K562 (cell line): Measurements from ENCODE around the gene MTFMT. TPM values are rescaled to one million over a fixed set of nuclear protein-coding genes. Genes with fewer than 3 reads are reported as not detected.

Experiments
- ARHGAP35 ChIP-seq: fragments of 450-650 bp; IDR thresholded peaks from 2 replicates; pipeline ENCODE4 v1.6.1; 2018; ENCODE audit not compliant: partially characterized antibody
- C11orf30 ChIP-seq: fragments of 450-650 bp; IDR thresholded peaks from 2 replicates; pipeline ENCODE4 v1.6.1; 2016; ENCODE audit warnings: low read depth, mild to moderate bottlenecking
- CBX3 ChIP-seq, 2 experiments: IDR thresholded peaks; 1 replicate in 1 of 2; 2 replicates in 1 of 2; pipeline ENCODE4 v1.6.1; 2012; ENCODE audit warnings: inconsistent platforms in 2 of 2, low read length in 2 of 2, borderline replicate concordance in 1 of 2, control low read depth in 1 of 2
- GTF2F1 ChIP-seq: IDR thresholded peaks from 2 replicates; pipeline ENCODE4 v1.6.1; 2011; ENCODE audit warnings: low read depth, low read length, improper control_type of control experiment
- HDAC2 ChIP-seq: fragments of 450-650 bp; IDR thresholded peaks from 2 replicates; pipeline ENCODE4 v1.6.1; 2016; ENCODE audit warnings: mild to moderate bottlenecking
- HNRNPH1 ChIP-seq: fragments of 200-400 bp; formaldehyde crosslinking; optimal IDR thresholded peaks from 2 replicates; pipeline ENCODE3; 2017; ENCODE audit warnings: low read depth, mild to moderate bottlenecking, low read length, moderate library complexity
- LARP7 ChIP-seq: fragments of 450-650 bp; IDR thresholded peaks from 2 replicates; pipeline ENCODE4 v1.6.1; 2016
- MAFG ChIP-seq: fragments of 450-650 bp; conservative IDR thresholded peaks from 2 replicates; pipeline ENCODE4 v1.6.1; 2016; ENCODE audit warnings: missing genetic modification characterization, missing compliant biosample characterization
- MTA1 ChIP-seq: fragments of 450-650 bp; IDR thresholded peaks from 2 replicates; pipeline ENCODE4 v1.6.1; 2017; ENCODE audit warnings: borderline replicate concordance
- MTF1 ChIP-seq: fragments of 250-450 bp; sonication (Bioruptor Pico); IDR thresholded peaks from 2 replicates; pipeline ENCODE4 v1.9.0; 2021; ENCODE audit warnings: moderate library complexity, mild to moderate bottlenecking, inconsistent platforms, borderline replicate concordance
- NCOA6 ChIP-seq: fragments of 450-650 bp; IDR thresholded peaks from 2 replicates; pipeline ENCODE4 v1.6.1; 2017; ENCODE audit warnings: mild to moderate bottlenecking
- POLR3G ChIP-seq: IDR thresholded peaks from 2 replicates; pipeline ENCODE4 v1.6.1; 2011; ENCODE audit not compliant: insufficient read length, insufficient replicate concordance; ENCODE audit errors: extremely low read depth
- RAD21 ChIP-seq, 2 experiments: fragments of 250-450 bp in 1 of 2; fragments of 450-650 bp in 1 of 2; sonication (Bioruptor Pico) in 1 of 2; formaldehyde crosslinking in 1 of 2; IDR thresholded peaks in 1 of 2; conservative IDR thresholded peaks in 1 of 2; 2 replicates each; pipeline versions ENCODE4 v1.4.0 to v1.8.0; 2020 to 2022; ENCODE audit warnings: mild to moderate bottlenecking in 2 of 2, moderate library complexity in 1 of 2
- RBBP5 ChIP-seq: fragments of 200-600 bp; sonication (generic); IDR thresholded peaks from 2 replicates; pipeline ENCODE4 v1.6.1; 2012; ENCODE audit warnings: borderline replicate concordance, mild to moderate bottlenecking, low read length, control low read depth, inconsistent platforms; ENCODE audit not compliant: insufficient read depth, poor library complexity, severe bottlenecking
- YY1 ChIP-seq, 3 experiments: IDR thresholded peaks; 2 replicates each; pipeline ENCODE4 v1.6.1; 2011; ENCODE audit warnings: low read length in 2 of 3, mild to moderate bottlenecking in 2 of 3, moderate library complexity in 2 of 3, borderline replicate concordance in 1 of 3, control low read depth in 1 of 3, low read depth in 1 of 3; ENCODE audit not compliant: insufficient read depth in 3 of 3, insufficient replicate concordance in 2 of 3, control insufficient read depth in 1 of 3, insufficient read length in 1 of 3; ENCODE audit errors: extremely low read depth in 1 of 3
- ZBTB43 ChIP-seq: sonication (generic); formaldehyde crosslinking; IDR thresholded peaks from 2 replicates; pipeline ENCODE4 v1.8.0; 2023; ENCODE audit warnings: mild to moderate bottlenecking, missing genetic modification reagents
- ZHX1 ChIP-seq: fragments of 150-350 bp; conservative IDR thresholded peaks from 2 replicates; pipeline ENCODE4 v1.6.1; 2014; ENCODE audit warnings: low read length
- ZNF133 ChIP-seq: fragments of 250-450 bp; sonication (Bioruptor Pico); IDR thresholded peaks from 2 replicates; pipeline ENCODE4 v1.4.0; 2020; ENCODE audit warnings: mild to moderate bottlenecking
- ZNF23 ChIP-seq: fragments of 250-450 bp; sonication (Bioruptor Pico); IDR thresholded peaks from 2 replicates; pipeline ENCODE4 v1.4.0; 2020; ENCODE audit warnings: mild to moderate bottlenecking
- ZNF79 ChIP-seq: fragments of 250-450 bp; sonication (Bioruptor Pico); IDR thresholded peaks from 2 replicates; pipeline ENCODE4 v1.4.0; 2020; ENCODE audit warnings: low read depth, mild to moderate bottlenecking, moderate library complexity
- ZSCAN32 ChIP-seq: fragments of 450-650 bp; formaldehyde crosslinking; IDR thresholded peaks from 2 replicates; pipeline ENCODE4 v1.4.0; 2020; ENCODE audit warnings: mild to moderate bottlenecking, moderate library complexity
- polyA plus RNA-seq, 8 experiments: library from polyadenylated mRNA; depleted of rRNA in 4 of 8; stranded (reverse) in 5 of 8; unstranded in 3 of 8; fragments of >200 nt; fragmentation: Nextera tagmentation in 2 of 8; fragmentation: Illumina TruSeq in 1 of 8; extraction: Ambion mirVana in 2 of 8; extraction: Trizol in 1 of 8; gene quantifications; 2 replicates each; pipeline versions ENCODE4 v1.2.1 to v1.2.3, GENCODE V29; 2011 to 2014; ENCODE audit warnings: inconsistent platforms in 1 of 8, missing spikeins in 1 of 8
- total RNA-seq, 7 experiments: library from RNA; depleted of rRNA in 6 of 7; stranded (reverse); fragments of >200 nt in 6 of 7; fragmentation: Illumina TruSeq in 2 of 7; extraction: Trizol in 2 of 7; gene quantifications; 2 replicates each; pipeline versions ENCODE4 v1.2.1 to v1.2.3, GENCODE V29; 2011 to 2021; ENCODE audit warnings: low replicate concordance in 1 of 7
- TF ChIP-seq, protein P1 (sequence below): IDR thresholded peaks from 2 replicates; pipeline ENCODE4 v1.6.1; 2011; ENCODE audit warnings: borderline replicate concordance, low read depth, mild to moderate bottlenecking, moderate library complexity, low read length; ENCODE audit not compliant: insufficient read depth, poor library complexity, severe bottlenecking

MTFMT gene
- total and polyA plus RNA-seq, 9 of the 15 experiments (the other 6 are each of a cell fraction or from before 2014, with no cell fraction given) = 1.4 to 31.1 (median 16.2) TPM

DNA sequence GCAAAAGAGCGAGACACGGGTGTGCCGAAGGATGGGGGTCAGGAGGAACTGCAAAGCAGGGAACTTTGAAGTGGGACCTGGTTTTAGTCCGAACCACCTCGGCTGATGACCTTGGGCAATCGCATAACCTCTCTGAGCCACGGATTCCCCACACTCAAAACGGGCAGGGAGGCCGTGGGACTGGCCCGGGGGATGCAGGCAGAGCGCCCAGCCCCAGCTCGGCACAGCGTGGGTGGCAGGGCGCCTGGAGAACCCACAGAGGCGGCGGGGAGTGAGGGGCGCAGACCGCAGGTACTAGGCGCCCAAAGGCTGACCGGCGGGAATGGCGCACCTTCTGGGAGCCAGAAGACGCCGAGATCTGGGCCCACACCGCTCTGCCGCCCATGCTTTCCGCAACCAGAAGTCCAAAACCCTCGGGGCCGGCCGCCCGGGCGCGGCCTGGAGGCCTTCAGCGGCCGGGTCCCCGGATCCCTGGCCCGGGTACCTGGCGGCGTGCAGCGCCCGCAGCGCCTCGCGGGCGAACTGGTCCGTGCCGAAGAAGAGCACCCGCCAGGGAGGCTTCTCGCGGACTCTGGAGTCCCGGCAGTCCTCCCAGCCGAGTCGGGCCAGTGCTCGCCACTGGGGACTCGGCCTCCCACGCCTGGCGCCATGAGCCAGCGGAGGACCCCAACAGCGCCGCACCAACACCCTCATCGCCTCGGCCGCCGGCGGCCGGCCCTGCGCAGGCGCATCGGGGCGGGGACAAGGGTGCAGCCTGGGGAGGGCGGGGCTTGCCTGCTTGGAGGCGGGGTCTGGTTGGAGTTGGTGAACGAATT lies at the start of gene MTFMT (continued):
- TF ChIP-seq ZBTB43 (no peak), LARP7 (no peak), C11orf30 (no peak), ARHGAP35 (no peak), CBX3 (IDR thresholded peaks at IDR 0.05; ENCODE audit: borderline replicate concordance in 1 of 2, low read length in 2 of 2) (no peak), HNRNPH1 (no peak), MTA1 (no peak), MTF1 (no peak), RAD21 (CRISPR knock-in tag; conservative IDR thresholded peaks at IDR 0.05 in 1 of 2, IDR thresholded peaks at IDR 0.05 in 1 of 2) (no peak), NCOA6 (no peak), MAFG (tag) (no peak), ZNF23 (CRISPR knock-in tag) (no peak), HDAC2 (no peak), ZNF133 (CRISPR knock-in tag) (no peak), GTF2F1 (no peak), RBBP5 (peak; percentile 88), ZHX1 (no peak), ZNF79 (CRISPR knock-in tag) (no peak), YY1 (IDR thresholded peaks at IDR 0.05; ENCODE audit: borderline replicate concordance in 1 of 3, control insufficient read depth in 1 of 3, extremely low read depth in 1 of 3, insufficient read depth in 3 of 3, insufficient read length in 1 of 3, insufficient replicate concordance in 2 of 3, low read depth in 1 of 3, low read length in 2 of 3) (peak; percentile 16 to 84 (median 64)), POLR3G (no peak), ZSCAN32 (CRISPR knock-in tag) (no peak)
- TF ChIP-seq, protein P1, sequence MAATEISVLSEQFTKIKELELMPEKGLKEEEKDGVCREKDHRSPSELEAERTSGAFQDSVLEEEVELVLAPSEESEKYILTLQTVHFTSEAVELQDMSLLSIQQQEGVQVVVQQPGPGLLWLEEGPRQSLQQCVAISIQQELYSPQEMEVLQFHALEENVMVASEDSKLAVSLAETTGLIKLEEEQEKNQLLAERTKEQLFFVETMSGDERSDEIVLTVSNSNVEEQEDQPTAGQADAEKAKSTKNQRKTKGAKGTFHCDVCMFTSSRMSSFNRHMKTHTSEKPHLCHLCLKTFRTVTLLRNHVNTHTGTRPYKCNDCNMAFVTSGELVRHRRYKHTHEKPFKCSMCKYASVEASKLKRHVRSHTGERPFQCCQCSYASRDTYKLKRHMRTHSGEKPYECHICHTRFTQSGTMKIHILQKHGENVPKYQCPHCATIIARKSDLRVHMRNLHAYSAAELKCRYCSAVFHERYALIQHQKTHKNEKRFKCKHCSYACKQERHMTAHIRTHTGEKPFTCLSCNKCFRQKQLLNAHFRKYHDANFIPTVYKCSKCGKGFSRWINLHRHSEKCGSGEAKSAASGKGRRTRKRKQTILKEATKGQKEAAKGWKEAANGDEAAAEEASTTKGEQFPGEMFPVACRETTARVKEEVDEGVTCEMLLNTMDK = no peak
